HepG2 (cell line): ENCODE measurements around the gene WDR83. TPM values are rescaled to one million over a fixed set of nuclear protein-coding genes. Genes with fewer than 3 reads are reported as not detected.
A peak's percentile ranks its signal among the peaks of the same experiment; 100 is the strongest.

Experiments
- EED ChIP-seq: sonication (generic); formaldehyde crosslinking; IDR thresholded peaks from 2 replicates; pipeline ENCODE4 v1.5.0; 2020; ENCODE audit warnings: mild to moderate bottlenecking, missing genetic modification reagents
- HNF1A ChIP-seq, 2 experiments: sonication (generic) in 1 of 2; formaldehyde crosslinking in 1 of 2; IDR thresholded peaks; 2 replicates each; pipeline versions ENCODE4 v1.4.0 to v1.6.1; 2016 to 2020; ENCODE audit warnings: borderline replicate concordance in 1 of 2, low read depth in 1 of 2, mild to moderate bottlenecking in 1 of 2, missing genetic modification reagents in 1 of 2
- MED8 ChIP-seq: sonication (generic); formaldehyde crosslinking; IDR thresholded peaks from 2 replicates; pipeline ENCODE4 v1.8.1; 2023; ENCODE audit warnings: mild to moderate bottlenecking, missing genetic modification reagents; ENCODE audit not compliant: insufficient replicate concordance
- MLLT10 ChIP-seq: sonication (generic); formaldehyde crosslinking; IDR thresholded peaks from 2 replicates; pipeline ENCODE4 v1.4.0; 2020; ENCODE audit warnings: missing genetic modification reagents
- MNT ChIP-seq: fragments of 450-650 bp; IDR thresholded peaks from 2 replicates; pipeline ENCODE4 v1.6.1; 2016
- PHF5A ChIP-seq: IDR thresholded peaks from one replicate; pipeline ENCODE4 v1.6.1; 2018; ENCODE audit warnings: low read depth, missing genetic modification reagents; ENCODE audit not compliant: unreplicated experiment
- SIN3B ChIP-seq: fragments of 150-350 bp; IDR thresholded peaks from 2 replicates; pipeline ENCODE4 v1.6.1; 2014; ENCODE audit warnings: low read length
- SSRP1 ChIP-seq: IDR thresholded peaks from 2 replicates; pipeline ENCODE4 v1.6.1; 2016; ENCODE audit warnings: control low read depth
- TGIF2 ChIP-seq: IDR thresholded peaks from 2 replicates; pipeline ENCODE4 v1.6.1; 2016; ENCODE audit warnings: control low read depth, missing compliant biosample characterization
- ZC3H13 ChIP-seq: sonication (generic); formaldehyde crosslinking; IDR thresholded peaks from 2 replicates; pipeline ENCODE4 v1.8.1; 2023; ENCODE audit warnings: mild to moderate bottlenecking, missing genetic modification reagents, moderate library complexity
- ZFYVE20 ChIP-seq: sonication (generic); formaldehyde crosslinking; IDR thresholded peaks from 2 replicates; pipeline ENCODE4 v1.8.0; 2023; ENCODE audit warnings: low read depth, mild to moderate bottlenecking, moderate library complexity, missing genetic modification reagents, borderline replicate concordance
- ZNF629 ChIP-seq: sonication (generic); formaldehyde crosslinking; conservative IDR thresholded peaks from 2 replicates; pipeline ENCODE4 v1.5.0; 2020; ENCODE audit warnings: missing genetic modification reagents
- polyA plus RNA-seq, 8 experiments: library from polyadenylated mRNA; depleted of rRNA in 3 of 8; stranded (reverse) in 7 of 8; unstranded in 1 of 8; fragments of >200 nt; fragmentation: Illumina TruSeq in 4 of 8; extraction: Trizol in 4 of 8; gene quantifications; 2 replicates each; pipeline versions ENCODE4 v1.2.1 to v1.2.3, GENCODE V29; 2011 to 2016; ENCODE audit warnings: low read depth in 4 of 8, missing spikeins in 1 of 8, mixed read lengths in 1 of 8; ENCODE audit not compliant: insufficient read depth in 1 of 8
- total RNA-seq, 5 experiments: library from RNA; depleted of rRNA; stranded (reverse); fragments of >200 nt; fragmentation: Illumina TruSeq; extraction: Trizol; gene quantifications; 2 replicates each; pipeline ENCODE4 v1.2.3, GENCODE V29; 2016; ENCODE audit warnings: low read depth in 1 of 5
- TF ChIP-seq, protein P1 (sequence below), 2 experiments: IDR thresholded peaks; 2 replicates each; pipeline ENCODE4 v1.6.1; 2011 to 2012; ENCODE audit warnings: low read length in 2 of 2, borderline replicate concordance in 1 of 2, low read depth in 1 of 2, mild to moderate bottlenecking in 1 of 2, moderate library complexity in 1 of 2
- TF ChIP-seq, protein P2 (sequence below): sonication (generic); formaldehyde crosslinking; IDR thresholded peaks from 2 replicates; pipeline ENCODE4 v1.4.0; 2020; ENCODE audit warnings: missing genetic modification reagents
- TF ChIP-seq, protein P3 (sequence below): sonication (generic); formaldehyde crosslinking; IDR thresholded peaks from 2 replicates; pipeline ENCODE4 v1.4.0; 2020; ENCODE audit warnings: missing genetic modification reagents, mild to moderate bottlenecking, borderline replicate concordance

WDR83 gene
- total and polyA plus RNA-seq, 2 of the 13 experiments (the other 11 are each of a cell fraction or from before 2014, with no cell fraction given) = 4.5 to 10.7 TPM

DNA sequence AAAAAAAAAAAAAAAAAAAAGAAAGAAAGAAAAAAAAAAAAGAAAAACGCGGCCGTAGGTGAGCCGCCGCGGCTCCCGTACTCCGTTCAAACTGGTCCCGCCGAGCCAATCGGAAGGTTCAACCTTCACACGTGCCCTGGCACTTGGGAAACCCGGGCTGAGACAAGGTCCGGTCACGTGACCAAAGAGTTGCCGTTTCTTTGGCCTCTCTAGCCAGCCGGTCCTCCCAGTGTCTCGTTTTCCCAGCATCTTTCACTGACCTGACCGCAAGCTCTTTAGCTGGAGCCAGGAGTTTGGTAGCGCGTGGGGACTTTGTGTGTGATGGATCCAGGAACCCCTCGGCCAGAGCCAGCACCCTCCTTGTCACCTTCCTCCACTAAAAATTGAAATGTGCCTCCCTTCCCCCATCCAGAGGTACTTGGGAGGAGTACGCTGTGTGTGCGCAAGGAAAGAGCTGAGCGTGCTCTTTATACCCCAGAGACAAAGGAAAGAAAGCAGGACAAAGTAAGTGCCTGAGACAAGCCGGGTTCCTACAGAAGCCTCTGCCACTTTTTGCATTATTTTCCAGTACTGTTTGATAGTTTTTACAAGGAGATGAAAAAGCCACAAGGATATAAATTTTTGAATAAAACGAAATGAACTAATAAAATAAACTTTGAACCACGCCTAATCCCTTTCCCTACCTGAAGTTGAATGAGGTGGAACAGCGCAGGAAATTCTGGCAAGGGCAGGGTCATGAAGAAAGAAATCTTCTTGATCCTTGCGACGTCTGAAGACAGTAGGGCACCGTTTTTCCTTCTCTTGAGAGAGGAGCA is 56.2 kb downstream of the WDR83 start (continued):
- TF ChIP-seq EED (CRISPR knock-in tag) (no peak), MLLT10 (CRISPR knock-in tag) (no peak), HNF1A (IDR thresholded peaks at IDR 0.05; ENCODE audit: low read depth) (no peak), HNF1A (CRISPR knock-in tag; IDR thresholded peaks at IDR 0.05; ENCODE audit: borderline replicate concordance) (peak; percentile 56; the same call in 1 of the 2 replicates), PHF5A (CRISPR knock-in tag) (peak; percentile 82), TGIF2 (CRISPR knock-in tag) (peak; percentile 68), ZNF629 (no peak), MED8 (no peak), SIN3B (peak; percentile 57; the same call in 1 of the 2 replicates), ZFYVE20 (no peak), ZC3H13 (CRISPR knock-in tag) (peak; percentile 23; the same call in 1 of the 2 replicates), SSRP1 (CRISPR knock-in tag) (no peak), MNT (peak; percentile 85)
- TF ChIP-seq, protein P1, sequence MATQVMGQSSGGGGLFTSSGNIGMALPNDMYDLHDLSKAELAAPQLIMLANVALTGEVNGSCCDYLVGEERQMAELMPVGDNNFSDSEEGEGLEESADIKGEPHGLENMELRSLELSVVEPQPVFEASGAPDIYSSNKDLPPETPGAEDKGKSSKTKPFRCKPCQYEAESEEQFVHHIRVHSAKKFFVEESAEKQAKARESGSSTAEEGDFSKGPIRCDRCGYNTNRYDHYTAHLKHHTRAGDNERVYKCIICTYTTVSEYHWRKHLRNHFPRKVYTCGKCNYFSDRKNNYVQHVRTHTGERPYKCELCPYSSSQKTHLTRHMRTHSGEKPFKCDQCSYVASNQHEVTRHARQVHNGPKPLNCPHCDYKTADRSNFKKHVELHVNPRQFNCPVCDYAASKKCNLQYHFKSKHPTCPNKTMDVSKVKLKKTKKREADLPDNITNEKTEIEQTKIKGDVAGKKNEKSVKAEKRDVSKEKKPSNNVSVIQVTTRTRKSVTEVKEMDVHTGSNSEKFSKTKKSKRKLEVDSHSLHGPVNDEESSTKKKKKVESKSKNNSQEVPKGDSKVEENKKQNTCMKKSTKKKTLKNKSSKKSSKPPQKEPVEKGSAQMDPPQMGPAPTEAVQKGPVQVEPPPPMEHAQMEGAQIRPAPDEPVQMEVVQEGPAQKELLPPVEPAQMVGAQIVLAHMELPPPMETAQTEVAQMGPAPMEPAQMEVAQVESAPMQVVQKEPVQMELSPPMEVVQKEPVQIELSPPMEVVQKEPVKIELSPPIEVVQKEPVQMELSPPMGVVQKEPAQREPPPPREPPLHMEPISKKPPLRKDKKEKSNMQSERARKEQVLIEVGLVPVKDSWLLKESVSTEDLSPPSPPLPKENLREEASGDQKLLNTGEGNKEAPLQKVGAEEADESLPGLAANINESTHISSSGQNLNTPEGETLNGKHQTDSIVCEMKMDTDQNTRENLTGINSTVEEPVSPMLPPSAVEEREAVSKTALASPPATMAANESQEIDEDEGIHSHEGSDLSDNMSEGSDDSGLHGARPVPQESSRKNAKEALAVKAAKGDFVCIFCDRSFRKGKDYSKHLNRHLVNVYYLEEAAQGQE (IDR thresholded peaks at IDR 0.05; ENCODE audit: borderline replicate concordance in 1 of 2, low read depth in 1 of 2, low read length in 2 of 2) = peak in 1 of 2 experiments; percentile 39; a peak in 1 of 4 replicates
- TF ChIP-seq, protein P2, sequence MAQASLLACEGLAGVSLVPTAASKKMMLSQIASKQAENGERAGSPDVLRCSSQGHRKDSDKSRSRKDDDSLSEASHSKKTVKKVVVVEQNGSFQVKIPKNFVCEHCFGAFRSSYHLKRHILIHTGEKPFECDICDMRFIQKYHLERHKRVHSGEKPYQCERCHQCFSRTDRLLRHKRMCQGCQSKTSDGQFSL (CRISPR knock-in tag) = no peak
- TF ChIP-seq, protein P3, sequence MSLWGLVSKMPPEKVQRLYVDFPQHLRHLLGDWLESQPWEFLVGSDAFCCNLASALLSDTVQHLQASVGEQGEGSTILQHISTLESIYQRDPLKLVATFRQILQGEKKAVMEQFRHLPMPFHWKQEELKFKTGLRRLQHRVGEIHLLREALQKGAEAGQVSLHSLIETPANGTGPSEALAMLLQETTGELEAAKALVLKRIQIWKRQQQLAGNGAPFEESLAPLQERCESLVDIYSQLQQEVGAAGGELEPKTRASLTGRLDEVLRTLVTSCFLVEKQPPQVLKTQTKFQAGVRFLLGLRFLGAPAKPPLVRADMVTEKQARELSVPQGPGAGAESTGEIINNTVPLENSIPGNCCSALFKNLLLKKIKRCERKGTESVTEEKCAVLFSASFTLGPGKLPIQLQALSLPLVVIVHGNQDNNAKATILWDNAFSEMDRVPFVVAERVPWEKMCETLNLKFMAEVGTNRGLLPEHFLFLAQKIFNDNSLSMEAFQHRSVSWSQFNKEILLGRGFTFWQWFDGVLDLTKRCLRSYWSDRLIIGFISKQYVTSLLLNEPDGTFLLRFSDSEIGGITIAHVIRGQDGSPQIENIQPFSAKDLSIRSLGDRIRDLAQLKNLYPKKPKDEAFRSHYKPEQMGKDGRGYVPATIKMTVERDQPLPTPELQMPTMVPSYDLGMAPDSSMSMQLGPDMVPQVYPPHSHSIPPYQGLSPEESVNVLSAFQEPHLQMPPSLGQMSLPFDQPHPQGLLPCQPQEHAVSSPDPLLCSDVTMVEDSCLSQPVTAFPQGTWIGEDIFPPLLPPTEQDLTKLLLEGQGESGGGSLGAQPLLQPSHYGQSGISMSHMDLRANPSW (CRISPR knock-in tag) = no peak
